Tibial artery (tissue), 4 donors: ENCODE measurements around the gene SWT1.
"Not testable (repeated sequence)": the region's sequence is repeated elsewhere in the genome, so short reads cannot be mapped to it uniquely, and the experiment has no call there.

Experiments
- DNase-seq, 2 donors: peaks; one replicate each; pipeline ENCODE4 v3.0.0-alpha.2; 2019
- H3K27ac ChIP-seq, 2 donors: fragments of 200-600 bp; sonication (generic) in 1 of 2; 1 replicate in 1 of 2; 2 replicates in 1 of 2; pipeline ENCODE4 v1.5.1; 2018 to 2019; ENCODE audit warnings: mild to moderate bottlenecking in 1 of 2
- H3K27me3 ChIP-seq, 2 donors: fragments of 200-600 bp; sonication (generic) in 1 of 2; one replicate each; pipeline versions ENCODE4 v1.5.1 to v1.6.0; 2016 to 2019
- H3K36me3 ChIP-seq, 3 donors: fragments of 200-600 bp; sonication (generic) in 2 of 3; one replicate each; pipeline ENCODE4 v1.5.1; 2016 to 2019; ENCODE audit warnings: mild to moderate bottlenecking in 2 of 3
- H3K4me1 ChIP-seq, 4 donors: fragments of 200-600 bp; sonication (generic) in 2 of 4; 1 replicate in 3 of 4; 2 replicates in 1 of 4; pipeline ENCODE4 v1.5.1; 2016 to 2019
- H3K4me3 ChIP-seq, 2 donors: fragments of 200-600 bp; sonication (generic) in 1 of 2; 1 replicate in 1 of 2; 2 replicates in 1 of 2; pipeline ENCODE4 v1.5.1; 2018 to 2019; ENCODE audit warnings: mild to moderate bottlenecking in 2 of 2
- H3K9me3 ChIP-seq, 3 donors: fragments of 200-600 bp; sonication (generic) in 1 of 3; one replicate each; pipeline ENCODE4 v1.5.1; 2016 to 2019
- CTCF ChIP-seq, 2 experiments: fragments of 200-600 bp in 1 of 2; fragments of 450-650 bp in 1 of 2; IDR thresholded peaks; one replicate each; pipeline ENCODE4 v1.5.1; 2017 to 2019; ENCODE audit warnings: antibody characterized with exemption in 2 of 2, mild to moderate bottlenecking in 1 of 2, moderate library complexity in 1 of 2
- intact Hi-C: fragments of 100-400 bp; cut with DNase I; formaldehyde crosslinking; loops from one replicate; pipeline ENCODE4 v1.15.0; 2023; ENCODE audit warnings: low total_unique reads

Gene SWT1

GRCh38 chr1:185208626-185209180 is 51.7 kb downstream of the SWT1 start:
- no peaks in the 10 kb centered on the region for H3K27me3 ChIP-seq
- H3K4me1 ChIP-seq = no peaks in the 10 kb centered on the region
- DNase-seq = no peak
- no peak overlapping the region for H3K27ac ChIP-seq
- peaks cover 34 to 45% (median 35%) of the 10 kb centered on the region in 3 donors for H3K36me3 ChIP-seq
- H3K9me3 ChIP-seq = no peaks in the 10 kb centered on the region
- intact Hi-C loops = no loop called here
- TF ChIP-seq CTCF (IDR thresholded peaks at IDR 0.05) = no peak
- no peak overlapping the region for H3K4me3 ChIP-seq

- intact Hi-C loops = not testable (repeated sequence)
Observed at GRCh38 chr1:185209357-185209756, 52.4 kb downstream of the SWT1 start.

GRCh38 chr1:185213091-185213490 is 56.1 kb downstream of the SWT1 start:
- DNase-seq = no peak
- Histone ChIP-seq H3K27me3 (no peaks in the 10 kb centered on the region), H3K36me3 (peaks cover 26 to 31% (median 31%) of the 10 kb centered on the region in 3 donors), H3K27ac (no peak overlapping the region), H3K4me3 (no peak overlapping the region), H3K4me1 (no peaks in the 10 kb centered on the region), H3K9me3 (no peaks in the 10 kb centered on the region)
- intact Hi-C loops = no loop called here
- TF ChIP-seq CTCF (IDR thresholded peaks at IDR 0.05) = no peak

More at GRCh38 chr1:185209357-185209756, 52.4 kb downstream of the SWT1 start:
- H3K9me3 ChIP-seq, H3K27ac ChIP-seq, H3K27me3 ChIP-seq, H3K4me3 ChIP-seq, H3K4me1 ChIP-seq, DNase-seq: not testable (repeated sequence)
- peaks cover 30 to 45% (median 34%) of the 10 kb centered on the region in 3 donors for H3K36me3 ChIP-seq

- Histone ChIP-seq H3K4me1 (no peaks in the 10 kb centered on the region), H3K4me3 (no peak overlapping the region), H3K9me3 (no peaks in the 10 kb centered on the region), H3K27me3 (no peaks in the 10 kb centered on the region), H3K27ac (no peak overlapping the region), H3K36me3 (peaks cover 12 to 20% (median 17%) of the 10 kb centered on the region in 3 donors)
- no peak for DNase-seq
- no peak for TF ChIP-seq CTCF (IDR thresholded peaks at IDR 0.05)
- intact Hi-C loops = no loop called here
Observed at GRCh38 chr1:185215911-185216310, 58.9 kb downstream of the SWT1 start.

GRCh38 chr1:185224132-185224531 is 67.2 kb downstream of the SWT1 start:
- intact Hi-C loops = no loop called here
- DNase-seq = no peak
- H3K36me3 ChIP-seq = peaks cover 43 to 45% (median 45%) of the 10 kb centered on the region in 3 donors
- no peak for TF ChIP-seq CTCF (IDR thresholded peaks at IDR 0.05)
- no peaks in the 10 kb centered on the region for H3K4me1 ChIP-seq
- H3K4me3 ChIP-seq = no peak overlapping the region
- H3K27ac ChIP-seq = no peak overlapping the region
- peaks cover 0 to 9% (median 0%) of the 10 kb centered on the region in 3 donors for H3K9me3 ChIP-seq
- no peaks in the 10 kb centered on the region for H3K27me3 ChIP-seq

GRCh38 chr1:185227161-185227560 is 70.2 kb downstream of the SWT1 start:
- Histone ChIP-seq H3K9me3 (peaks cover 0 to 9% (median 0%) of the 10 kb centered on the region in 3 donors), H3K27me3 (no peaks in the 10 kb centered on the region), H3K36me3 (peaks cover 47 to 51% (median 50%) of the 10 kb centered on the region in 3 donors), H3K27ac (no peak overlapping the region), H3K4me3 (no peak overlapping the region), H3K4me1 (no peaks in the 10 kb centered on the region)
- DNase-seq = no peak
- TF ChIP-seq CTCF (IDR thresholded peaks at IDR 0.05) = no peak
- intact Hi-C loops = no loop called here
